Right lobe of liver (tissue), 6 donors: Measurements from ENCODE around the gene AGA. TPM values are rescaled to one million over a fixed set of nuclear protein-coding genes. Genes with fewer than 3 reads are reported as not detected.

ENCODE experiments used
- ATAC-seq, 4 donors: fragments of 200-7000 bp; cut with Tn5 transposase; one replicate each; pipeline ENCODE4 v1.9.1; 2020; ENCODE audit warnings: mild to moderate bottlenecking in 4 of 4, moderate library complexity in 4 of 4
- DNase-seq, 3 donors: peaks; one replicate each; pipeline ENCODE4 v3.0.0-alpha.2; 2020
- H3K27ac ChIP-seq, 3 donors: fragments of 200-600 bp; one replicate each; pipeline ENCODE4 v1.8.0; 2022
- H3K27me3 ChIP-seq, 2 donors: fragments of 200-600 bp; one replicate each; pipeline ENCODE4 v1.8.0; 2022
- H3K36me3 ChIP-seq, 4 donors: fragments of 200-600 bp; sonication (generic) in 1 of 4; one replicate each; pipeline versions ENCODE4 v1.5.1 to v1.8.0; 2017 to 2022; ENCODE audit warnings: control low read depth in 1 of 4
- H3K4me1 ChIP-seq, 4 donors: fragments of 200-600 bp; sonication (generic) in 1 of 4; one replicate each; pipeline versions ENCODE4 v1.5.1 to v1.8.0; 2017 to 2022; ENCODE audit warnings: control low read depth in 1 of 4
- H3K4me3 ChIP-seq, 3 donors: fragments of 200-600 bp; one replicate each; pipeline ENCODE4 v1.8.0; 2022
- H3K9me3 ChIP-seq, 4 donors: fragments of 200-600 bp; sonication (generic) in 1 of 4; one replicate each; pipeline versions ENCODE4 v1.5.1 to v1.8.0; 2017 to 2022; ENCODE audit warnings: control low read depth in 1 of 4
- POLR2A ChIP-seq: fragments of 450-650 bp; IDR thresholded peaks from one replicate; pipeline ENCODE4 v1.6.1; 2017; ENCODE audit warnings: antibody characterized with exemption, mild to moderate bottlenecking
- WGBS: methylation state at CpG from one replicate; pipeline ENCODE4 v1.1.6; 2018; ENCODE audit warnings: low coverage, low lambda C conversion rate; ENCODE audit not compliant: insufficient coverage; ENCODE audit errors: missing lambda C conversion rate; 5-methylcytosine and 5-hydroxymethylcytosine counted together
- intact Hi-C, 2 donors: fragments of 100-400 bp; cut with DNase I; formaldehyde crosslinking; loops; one replicate each; pipeline versions ENCODE4 v1.11.2 to v1.14.1; 2022
- total RNA-seq, 6 experiments: library from RNA; depleted of rRNA in 2 of 6; stranded (reverse); fragments of >200 nt in 2 of 6; fragmentation: NEBNext Ultra II Directional in 3 of 6; extraction: Animal tissue kit (Norgen Biotek cat#: 25700) in 3 of 6; gene quantifications; one replicate each; pipeline versions ENCODE4 v1.1.0 to v1.2.4, GENCODE V29; 2016 to 2023
- TF ChIP-seq, protein P1 (sequence below), 4 donors: fragments of 200-600 bp in 3 of 4; fragments of 450-650 bp in 1 of 4; IDR thresholded peaks; one replicate each; pipeline versions ENCODE4 v1.5.1 to v1.8.0; 2016 to 2022; ENCODE audit warnings: antibody characterized with exemption in 4 of 4, mild to moderate bottlenecking in 2 of 4
- donor health status: DM: no; HTN: yes; CAD: no.
- donor health status: DM: no; HTN: no; CAD: no.
- donor health status: DM: no; HTN: no; CAD: no.
- donor health status: DM: no; HTN: yes; CAD: no.
- donor health status: DM: no; HTN: yes; CAD: no.

The AGA gene
- total RNA-seq, 6 experiments from 2014 or later = 15.9 to 26.8 (median 21.5) TPM

DNA sequence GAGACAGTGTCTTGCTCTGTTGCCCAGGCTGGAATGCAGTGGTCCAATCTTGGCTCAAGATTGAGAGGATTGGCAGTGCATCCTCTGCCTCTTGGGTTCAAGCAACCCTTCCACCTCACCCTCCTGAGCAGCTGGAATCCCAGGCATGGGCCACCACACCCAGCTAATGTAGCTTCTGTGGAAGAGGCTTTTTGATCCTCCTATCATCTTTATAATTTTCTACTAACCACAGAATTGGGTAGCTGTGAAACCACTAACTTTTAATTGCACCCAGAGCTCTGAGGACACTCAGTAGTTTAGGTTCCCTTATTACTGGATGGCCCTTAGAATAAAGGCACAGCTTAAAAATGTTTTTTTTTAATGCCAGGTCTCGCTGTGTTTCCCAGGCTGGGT lies 8.9 kb upstream of the AGA start:
- Histone ChIP-seq H3K27ac (no peak overlapping the region), H3K27me3 (no peaks in the 10 kb centered on the region), H3K4me1 (peaks cover 0 to 5% (median 0%) of the 10 kb centered on the region in 4 donors), H3K36me3 (no peaks in the 10 kb centered on the region), H3K9me3 (no peaks in the 10 kb centered on the region), H3K4me3 (no peak overlapping the region)
- ATAC-seq (no peak), DNase-seq (no peak)
- intact Hi-C loops = no loop called here
- TF ChIP-seq, protein P1, sequence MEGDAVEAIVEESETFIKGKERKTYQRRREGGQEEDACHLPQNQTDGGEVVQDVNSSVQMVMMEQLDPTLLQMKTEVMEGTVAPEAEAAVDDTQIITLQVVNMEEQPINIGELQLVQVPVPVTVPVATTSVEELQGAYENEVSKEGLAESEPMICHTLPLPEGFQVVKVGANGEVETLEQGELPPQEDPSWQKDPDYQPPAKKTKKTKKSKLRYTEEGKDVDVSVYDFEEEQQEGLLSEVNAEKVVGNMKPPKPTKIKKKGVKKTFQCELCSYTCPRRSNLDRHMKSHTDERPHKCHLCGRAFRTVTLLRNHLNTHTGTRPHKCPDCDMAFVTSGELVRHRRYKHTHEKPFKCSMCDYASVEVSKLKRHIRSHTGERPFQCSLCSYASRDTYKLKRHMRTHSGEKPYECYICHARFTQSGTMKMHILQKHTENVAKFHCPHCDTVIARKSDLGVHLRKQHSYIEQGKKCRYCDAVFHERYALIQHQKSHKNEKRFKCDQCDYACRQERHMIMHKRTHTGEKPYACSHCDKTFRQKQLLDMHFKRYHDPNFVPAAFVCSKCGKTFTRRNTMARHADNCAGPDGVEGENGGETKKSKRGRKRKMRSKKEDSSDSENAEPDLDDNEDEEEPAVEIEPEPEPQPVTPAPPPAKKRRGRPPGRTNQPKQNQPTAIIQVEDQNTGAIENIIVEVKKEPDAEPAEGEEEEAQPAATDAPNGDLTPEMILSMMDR (IDR thresholded peaks at IDR 0.05) = no peak
- TF ChIP-seq POLR2A = no peak
- WGBS = 100% methylated on average over 1 of the region's 1 CpG

DNA sequence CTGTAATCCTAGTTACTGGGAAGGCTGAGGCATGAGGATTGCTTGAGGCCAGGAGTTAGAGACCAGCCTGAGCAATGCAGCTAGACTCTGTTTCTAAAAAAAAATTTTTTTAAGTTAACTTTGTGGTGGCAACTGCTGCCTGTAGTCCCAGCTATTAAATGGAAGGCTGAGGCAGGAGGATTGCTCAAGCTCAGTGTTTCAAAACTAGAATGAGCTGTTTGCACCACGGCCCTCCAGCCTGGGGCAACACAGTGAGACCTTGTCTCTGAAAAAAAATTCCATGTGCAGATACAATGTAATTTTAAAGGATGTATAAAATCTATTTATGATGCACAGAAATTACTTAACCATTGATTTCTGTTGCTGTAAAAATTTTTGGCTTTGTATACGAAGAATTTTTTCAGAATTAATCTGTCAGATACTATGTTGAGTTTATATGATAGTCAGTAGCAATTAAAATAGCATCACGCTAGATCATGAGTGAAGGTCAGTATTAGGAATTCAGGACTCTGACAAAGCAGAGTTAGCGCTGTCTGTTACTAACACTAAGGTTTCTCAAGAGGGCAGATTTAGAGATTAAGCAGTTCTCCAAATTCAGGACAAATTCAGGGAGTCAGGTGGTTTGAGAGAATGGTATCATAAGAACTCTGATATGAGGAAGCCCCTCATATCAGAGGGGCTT lies 8.3 kb upstream of the AGA start:
- TF ChIP-seq POLR2A = no peak
- TF ChIP-seq, protein P1 (IDR thresholded peaks at IDR 0.05) = no peak
- Histone ChIP-seq H3K4me3 (no peak overlapping the region), H3K9me3 (no peaks in the 10 kb centered on the region), H3K36me3 (no peaks in the 10 kb centered on the region), H3K27ac (no peak overlapping the region), H3K27me3 (no peaks in the 10 kb centered on the region), H3K4me1 (peaks cover 0 to 5% (median 0%) of the 10 kb centered on the region in 4 donors)
- ATAC-seq (no peak), DNase-seq (no peak)
- WGBS = 79% methylated on average over 4 of the region's 4 CpGs
- intact Hi-C loops = no loop called here

DNA sequence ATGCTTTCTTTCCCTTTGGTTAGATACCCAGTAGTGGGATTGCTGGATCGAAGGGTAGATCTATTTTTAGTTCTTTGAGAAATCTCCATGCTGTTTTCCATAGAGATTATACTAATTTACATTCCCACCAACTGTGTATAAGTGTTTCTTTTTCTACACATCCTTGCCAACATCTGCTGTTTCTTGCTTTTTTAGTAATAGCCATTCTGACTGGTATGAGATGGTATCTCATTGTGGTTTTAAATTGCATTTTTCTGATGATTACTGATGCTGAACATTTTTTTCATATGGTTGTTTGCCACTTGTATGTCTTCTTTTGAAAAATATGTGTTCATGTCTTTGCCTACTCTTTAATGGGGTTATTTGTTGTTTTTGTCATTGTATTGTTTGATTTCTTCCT lies 6.6 kb upstream of the AGA start:
- DNase-seq = no peak
- intact Hi-C loops = no loop called here
- Histone ChIP-seq H3K9me3 (no peaks in the 10 kb centered on the region), H3K27me3 (no peaks in the 10 kb centered on the region), H3K36me3 (no peaks in the 10 kb centered on the region), H3K4me3 (no peak overlapping the region), H3K4me1 (peaks cover 0 to 5% (median 0%) of the 10 kb centered on the region in 4 donors), H3K27ac (no peak overlapping the region)
- ATAC-seq = no peak
- TF ChIP-seq, protein P1 (IDR thresholded peaks at IDR 0.05) = no peak
- no peak for TF ChIP-seq POLR2A
- 92% methylated on average over 1 of the region's 1 CpG for WGBS

DNA sequence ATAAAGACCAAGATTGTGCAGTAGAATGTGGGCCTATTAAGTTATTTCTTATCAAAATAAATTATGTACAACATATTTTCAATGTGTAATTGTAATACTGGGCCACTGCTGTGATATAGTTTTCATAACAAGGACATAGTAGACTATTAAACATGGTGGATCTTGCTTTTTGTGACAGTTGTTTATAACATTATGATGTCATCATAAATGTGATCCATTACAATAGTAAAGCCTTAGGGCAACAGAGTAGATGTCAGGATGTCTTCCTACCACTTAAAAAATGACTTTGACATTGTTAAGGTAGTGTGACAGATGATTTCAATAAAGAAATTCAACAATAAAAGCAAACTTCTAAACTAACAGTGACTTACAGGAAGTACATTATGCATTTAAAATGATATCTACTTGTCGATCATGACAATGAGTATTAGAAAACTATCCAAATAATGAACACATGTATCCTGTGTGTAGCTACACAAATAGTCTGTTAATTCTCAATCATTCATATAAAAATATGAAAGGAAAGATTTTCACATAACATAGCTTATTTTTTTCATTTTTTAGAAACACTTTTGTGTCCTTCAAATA lies 5.3 kb upstream of the AGA start:
- ATAC-seq (no peak), DNase-seq (no peak)
- Histone ChIP-seq H3K4me3 (no peak overlapping the region), H3K27ac (no peak overlapping the region), H3K4me1 (peaks cover 0 to 5% (median 0%) of the 10 kb centered on the region in 4 donors), H3K27me3 (no peaks in the 10 kb centered on the region), H3K9me3 (no peaks in the 10 kb centered on the region), H3K36me3 (no peaks in the 10 kb centered on the region)
- TF ChIP-seq, protein P1 (IDR thresholded peaks at IDR 0.05) = no peak
- no peak for TF ChIP-seq POLR2A
- intact Hi-C loops = no loop called here
- 63% methylated on average over 1 of the region's 1 CpG for WGBS
